Nephron progenitor cell (in vitro differentiated cells): ENCODE data around the gene MAF.

Experiments used
- DNase-seq: peaks from one replicate; pipeline ENCODE4 v3.0.0; 2021
- H3K27ac Mint-ChIP-seq: 2 replicates; pipeline ENCODE4 v1.8.0; 2021; ENCODE audit warnings: mild to moderate bottlenecking, moderate library complexity, mixed read lengths
- H3K27me3 Mint-ChIP-seq: 2 replicates; pipeline ENCODE4 v1.8.0; 2021; ENCODE audit warnings: mild to moderate bottlenecking, low read depth, mixed read lengths; ENCODE audit not compliant: poor library complexity
- H3K36me3 Mint-ChIP-seq: 2 replicates; pipeline ENCODE4 v1.8.0; 2021; ENCODE audit warnings: low read depth, mixed read lengths
- H3K4me1 Mint-ChIP-seq: 2 replicates; pipeline ENCODE4 v1.8.0; 2021; ENCODE audit warnings: mixed read lengths
- H3K4me3 Mint-ChIP-seq: 2 replicates; pipeline ENCODE4 v1.8.0; 2021; ENCODE audit warnings: mild to moderate bottlenecking, moderate library complexity, mixed read lengths
- H3K9me3 Mint-ChIP-seq: 2 replicates; pipeline ENCODE4 v1.8.0; 2021; ENCODE audit warnings: mild to moderate bottlenecking, moderate library complexity, mixed read lengths
- TF ChIP-seq, protein P1 (sequence below): fragments of 200-600 bp; sonication (generic); IDR thresholded peaks from 2 replicates; pipeline ENCODE4 v1.5.0; 2021; ENCODE audit warnings: antibody characterized with exemption

Gene MAF

DNA sequence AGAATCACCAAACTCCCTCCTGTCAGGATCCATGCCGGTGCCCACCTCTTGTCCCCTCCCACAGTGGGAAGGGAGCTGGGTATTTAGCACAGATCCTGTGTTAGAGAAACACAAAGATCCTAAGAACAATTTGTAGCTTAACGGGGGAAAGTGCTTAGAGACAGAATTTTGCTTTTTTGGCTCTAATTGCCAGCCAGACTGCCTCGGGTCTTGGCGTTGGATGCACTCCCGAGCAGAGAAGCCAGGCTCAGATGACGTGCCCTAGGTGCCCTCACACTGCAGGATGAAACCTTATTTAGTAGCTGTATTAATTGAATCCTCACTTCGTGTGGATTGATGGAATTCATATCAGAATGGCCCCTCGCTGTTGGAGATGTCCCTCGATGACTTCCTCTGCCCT, 22.5 kb upstream of the MAF start:
- Mint-ChIP-seq H3K4me1 (peaks cover 7% of the 10 kb centered on the region), H3K27ac (no peak overlapping the region), H3K36me3 (peaks cover 5% of the 10 kb centered on the region), H3K27me3 (peaks cover 18% of the 10 kb centered on the region), H3K4me3 (no peak overlapping the region), H3K9me3 (peaks cover 15% of the 10 kb centered on the region)
- DNase-seq = no peak
- TF ChIP-seq, protein P1, sequence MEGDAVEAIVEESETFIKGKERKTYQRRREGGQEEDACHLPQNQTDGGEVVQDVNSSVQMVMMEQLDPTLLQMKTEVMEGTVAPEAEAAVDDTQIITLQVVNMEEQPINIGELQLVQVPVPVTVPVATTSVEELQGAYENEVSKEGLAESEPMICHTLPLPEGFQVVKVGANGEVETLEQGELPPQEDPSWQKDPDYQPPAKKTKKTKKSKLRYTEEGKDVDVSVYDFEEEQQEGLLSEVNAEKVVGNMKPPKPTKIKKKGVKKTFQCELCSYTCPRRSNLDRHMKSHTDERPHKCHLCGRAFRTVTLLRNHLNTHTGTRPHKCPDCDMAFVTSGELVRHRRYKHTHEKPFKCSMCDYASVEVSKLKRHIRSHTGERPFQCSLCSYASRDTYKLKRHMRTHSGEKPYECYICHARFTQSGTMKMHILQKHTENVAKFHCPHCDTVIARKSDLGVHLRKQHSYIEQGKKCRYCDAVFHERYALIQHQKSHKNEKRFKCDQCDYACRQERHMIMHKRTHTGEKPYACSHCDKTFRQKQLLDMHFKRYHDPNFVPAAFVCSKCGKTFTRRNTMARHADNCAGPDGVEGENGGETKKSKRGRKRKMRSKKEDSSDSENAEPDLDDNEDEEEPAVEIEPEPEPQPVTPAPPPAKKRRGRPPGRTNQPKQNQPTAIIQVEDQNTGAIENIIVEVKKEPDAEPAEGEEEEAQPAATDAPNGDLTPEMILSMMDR = no peak

- no peak for DNase-seq
- Mint-ChIP-seq H3K36me3 (peaks cover 5% of the 10 kb centered on the region), H3K4me1 (peaks cover 7% of the 10 kb centered on the region), H3K27me3 (peaks cover 18% of the 10 kb centered on the region), H3K9me3 (peaks cover 15% of the 10 kb centered on the region), H3K4me3 (no peak overlapping the region), H3K27ac (no peak overlapping the region)
- TF ChIP-seq, protein P1 = no peak
Observed at GRCh38 chr16:79621027-79621426, 20.5 kb upstream of the MAF start.

GRCh38 chr16:79618692-79619050, 18.1 kb upstream of the MAF start:
- Mint-ChIP-seq H3K27ac (no peak overlapping the region), H3K4me3 (no peak overlapping the region), H3K27me3 (peaks cover 12% of the 10 kb centered on the region), H3K36me3 (peaks cover 5% of the 10 kb centered on the region), H3K4me1 (peaks cover 4% of the 10 kb centered on the region), H3K9me3 (peaks cover 15% of the 10 kb centered on the region)
- no peak for DNase-seq
- TF ChIP-seq, protein P1 = no peak

- Mint-ChIP-seq H3K27me3 (peaks cover 8% of the 10 kb centered on the region), H3K4me3 (no peak overlapping the region), H3K36me3 (peaks cover 5% of the 10 kb centered on the region), H3K27ac (no peak overlapping the region), H3K4me1 (no peaks in the 10 kb centered on the region), H3K9me3 (peaks cover 15% of the 10 kb centered on the region)
- TF ChIP-seq, protein P1 = no peak
- no peak for DNase-seq
Observed at GRCh38 chr16:79618041-79618691, 17.6 kb upstream of the MAF start.

DNA sequence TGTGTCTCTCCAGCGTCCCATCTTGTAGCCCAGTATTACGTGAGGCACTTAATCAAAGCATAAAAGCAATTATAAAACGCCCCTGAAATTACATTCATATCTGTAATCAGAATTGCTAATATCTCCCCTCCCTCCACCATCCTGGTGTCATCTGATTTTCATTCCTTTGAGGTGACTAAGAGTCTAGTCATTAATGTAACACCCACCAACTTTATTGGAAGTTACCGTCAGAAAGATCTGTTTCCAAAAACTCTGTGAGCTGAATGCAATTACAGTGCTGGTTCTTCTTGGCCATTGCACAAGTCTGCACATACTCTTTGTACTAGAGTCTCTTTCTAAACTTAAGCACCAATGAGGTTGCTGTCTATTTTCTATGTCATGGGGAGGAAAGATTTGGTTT, 12.5 kb upstream of the MAF start:
- no peak for DNase-seq
- H3K4me3 Mint-ChIP-seq = no peak overlapping the region
- H3K27me3 Mint-ChIP-seq = peaks cover 7% of the 10 kb centered on the region
- TF ChIP-seq, protein P1 = no peak
- no peaks in the 10 kb centered on the region for H3K9me3 Mint-ChIP-seq
- H3K27ac Mint-ChIP-seq = no peak overlapping the region
- H3K36me3 Mint-ChIP-seq = no peaks in the 10 kb centered on the region
- H3K4me1 Mint-ChIP-seq = peaks cover 26% of the 10 kb centered on the region

DNA sequence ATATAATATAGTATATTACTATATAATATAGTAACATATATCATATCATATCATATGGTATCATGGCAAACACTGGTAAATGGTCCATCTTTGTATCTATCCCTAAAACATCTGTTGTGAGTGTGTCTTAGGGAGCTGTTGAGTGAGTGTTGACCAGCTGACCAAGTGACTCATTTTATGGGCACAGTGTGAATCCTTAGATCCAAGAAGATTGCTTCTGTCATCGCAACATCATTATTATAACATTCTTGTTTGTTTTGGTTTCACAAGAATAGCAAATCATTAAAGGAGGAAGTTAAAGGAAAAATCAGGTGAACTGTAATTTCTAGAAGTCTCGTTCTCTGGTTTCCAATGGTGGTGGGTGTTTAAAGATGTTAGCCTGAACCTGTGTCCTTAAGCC, 11.7 kb upstream of the MAF start:
- no peak overlapping the region for H3K4me3 Mint-ChIP-seq
- no peaks in the 10 kb centered on the region for H3K36me3 Mint-ChIP-seq
- no peak overlapping the region for H3K27ac Mint-ChIP-seq
- no peaks in the 10 kb centered on the region for H3K9me3 Mint-ChIP-seq
- H3K27me3 Mint-ChIP-seq = peaks cover 7% of the 10 kb centered on the region
- DNase-seq = no peak
- TF ChIP-seq, protein P1 = no peak
- H3K4me1 Mint-ChIP-seq = peaks cover 34% of the 10 kb centered on the region
